Activated naive CD8-positive, alpha-beta T cell treated with anti-CD3 and anti-CD28 coated beads, Interleukin-2, amount 10 ng/mL, durations not matched to agents 7 days and 5 days (primary cell): ENCODE results near the gene MKLN1. TPM values are rescaled to one million over a fixed set of nuclear protein-coding genes. Genes with fewer than 3 reads are reported as not detected.
A peak's percentile ranks its signal among the peaks of the same experiment; 100 is the strongest.

ENCODE experiments used
- ATAC-seq: fragments of 150-1000 bp; cut with Tn5 transposase; one replicate; pipeline ENCODE4 v1.10.0; 2021; ENCODE audit warnings: low read depth, moderate library complexity
- POLR2A ChIA-PET: fragments of 350-600 bp; sonication (Branson Sonifier 250); formaldehyde crosslinking; loops from one replicate; lab custom pipeline; 2021; ENCODE audit warnings: antibody characterized with exemption; lab: Charles Lee
- DNase-seq: peaks from one replicate; pipeline ENCODE4 v3.0.0; 2021
- H3K27ac Mint-ChIP-seq: one replicate; pipeline ENCODE4 v1.8.0; 2022; ENCODE audit warnings: mild to moderate bottlenecking, mixed read lengths
- H3K27me3 Mint-ChIP-seq: one replicate; pipeline ENCODE4 v1.8.0; 2022; ENCODE audit warnings: mild to moderate bottlenecking, moderate library complexity, mixed read lengths
- H3K36me3 Mint-ChIP-seq: one replicate; pipeline ENCODE4 v1.8.0; 2021; ENCODE audit warnings: mild to moderate bottlenecking, mixed read lengths
- H3K4me1 Mint-ChIP-seq: one replicate; pipeline ENCODE4 v1.8.0; 2021; ENCODE audit warnings: mixed read lengths
- H3K4me3 Mint-ChIP-seq: one replicate; pipeline ENCODE4 v1.8.0; 2022; ENCODE audit warnings: mild to moderate bottlenecking, moderate library complexity, mixed read lengths
- H3K9me3 Mint-ChIP-seq: one replicate; pipeline ENCODE4 v1.8.0; 2021; ENCODE audit warnings: mixed read lengths
- total RNA-seq, 2 experiments: library from RNA; stranded (reverse); gene quantifications; one replicate each; pipeline ENCODE4 v1.2.3, GENCODE V29; 2021

Gene MKLN1
- total RNA-seq, 2 experiments from 2014 or later = 35.7 to 42.3 TPM

- peaks cover 37% of the 10 kb centered on the region for H3K4me1 Mint-ChIP-seq
- POLR2A ChIA-PET = no interaction called here
- H3K27ac Mint-ChIP-seq = no peak overlapping the region
Observed at GRCh38 chr7:131370523-131370968, 42.9 kb downstream of the MKLN1 start.

GRCh38 chr7:131371411-131371810 is 43.7 kb downstream of the MKLN1 start:
- POLR2A ChIA-PET = no interaction called here
- H3K9me3 Mint-ChIP-seq = peaks cover 2% of the 10 kb centered on the region
- peaks cover 33% of the 10 kb centered on the region for H3K4me1 Mint-ChIP-seq
- peaks cover 9% of the 10 kb centered on the region for H3K36me3 Mint-ChIP-seq
- no peak overlapping the region for H3K27ac Mint-ChIP-seq
- no peak for DNase-seq
- no peak for ATAC-seq
- no peak overlapping the region for H3K4me3 Mint-ChIP-seq
- no peaks in the 10 kb centered on the region for H3K27me3 Mint-ChIP-seq

More at GRCh38 chr7:131370523-131370968, 42.9 kb downstream of the MKLN1 start:
- no peak for DNase-seq
- Mint-ChIP-seq H3K4me3 (peak overlapping the region; percentile 28), H3K9me3 (peaks cover 2% of the 10 kb centered on the region), H3K27me3 (no peaks in the 10 kb centered on the region), H3K36me3 (peaks cover 9% of the 10 kb centered on the region)
- ATAC-seq = peak; percentile 73

GRCh38 chr7:131372554-131372953 is 44.9 kb downstream of the MKLN1 start:
- no peak overlapping the region for H3K4me3 Mint-ChIP-seq
- peaks cover 31% of the 10 kb centered on the region for H3K4me1 Mint-ChIP-seq

DNA sequence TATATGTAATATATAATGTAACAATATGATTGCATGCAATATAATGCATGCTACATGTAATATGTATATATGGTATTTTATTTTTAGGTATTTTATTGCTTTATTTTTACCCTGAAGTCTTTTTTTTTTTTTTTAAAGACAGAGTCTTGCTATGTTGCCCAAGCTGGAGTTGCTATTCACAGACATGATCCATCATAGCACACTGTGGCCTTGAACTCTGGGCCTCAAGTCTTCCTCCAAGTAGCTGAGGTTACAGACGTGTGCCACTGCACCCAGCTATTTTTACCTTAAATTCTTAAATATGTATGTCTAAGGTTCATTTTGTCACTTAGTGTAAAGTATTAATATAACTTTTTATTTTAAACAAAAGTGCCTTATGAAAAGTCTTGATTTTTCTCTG is 47.1 kb downstream of the MKLN1 start:
- Mint-ChIP-seq H3K36me3 (peaks cover 10% of the 10 kb centered on the region), H3K4me3 (no peak overlapping the region), H3K27ac (no peak overlapping the region), H3K4me1 (peaks cover 24% of the 10 kb centered on the region), H3K9me3 (no peaks in the 10 kb centered on the region), H3K27me3 (no peaks in the 10 kb centered on the region)
- no peak for DNase-seq
- POLR2A ChIA-PET = interaction anchor here (0.7 kb wide), 1 partner anchor 1703 kb away, joined by 4 read pairs; no protein-coding TSS in a partner anchor
- no peak for ATAC-seq

More at GRCh38 chr7:131372554-131372953, 44.9 kb downstream of the MKLN1 start:
- H3K27me3 Mint-ChIP-seq = no peaks in the 10 kb centered on the region
- no peak overlapping the region for H3K27ac Mint-ChIP-seq
- no peak for DNase-seq
- peaks cover 12% of the 10 kb centered on the region for H3K36me3 Mint-ChIP-seq
- peaks cover 2% of the 10 kb centered on the region for H3K9me3 Mint-ChIP-seq
- POLR2A ChIA-PET = no interaction called here
- ATAC-seq = no peak

DNA sequence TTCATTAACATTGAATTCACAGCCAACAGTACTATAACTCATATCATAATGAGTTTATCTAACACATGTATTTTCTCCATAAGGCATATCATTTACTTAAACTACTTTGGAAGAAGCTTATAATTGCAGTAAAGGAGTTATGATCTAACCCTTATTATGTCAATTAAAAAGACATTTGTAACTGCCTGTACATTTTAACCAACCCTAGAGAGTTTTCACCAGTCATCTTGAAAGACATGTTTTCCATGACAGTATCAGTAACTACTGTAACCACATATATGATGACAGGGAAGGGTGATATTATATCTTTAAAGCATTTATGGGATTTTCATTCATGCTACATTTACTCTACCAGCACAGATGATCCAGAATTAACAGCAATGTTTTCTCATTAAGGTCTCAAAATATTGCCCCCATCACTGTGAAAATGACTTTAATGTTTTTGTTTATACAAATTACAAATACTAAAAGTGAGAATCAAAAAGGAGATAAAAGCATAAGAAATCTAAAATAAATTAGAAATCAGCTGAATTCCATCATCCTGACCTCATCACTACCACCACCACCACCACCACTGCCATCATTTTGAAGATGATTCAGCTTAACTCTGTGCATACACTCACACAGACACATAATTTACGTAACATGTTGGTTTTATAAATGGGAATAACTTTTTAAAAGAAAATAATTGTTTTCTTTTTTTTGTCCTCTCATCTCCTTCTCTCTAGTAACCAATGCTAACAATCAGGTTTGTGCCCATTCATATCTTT is 53.6 kb downstream of the MKLN1 start:
- DNase-seq (no peak), ATAC-seq (no peak)
- POLR2A ChIA-PET = no interaction called here
- H3K27me3 Mint-ChIP-seq = no peaks in the 10 kb centered on the region
- no peak overlapping the region for H3K4me3 Mint-ChIP-seq
- H3K4me1 Mint-ChIP-seq = peaks cover 14% of the 10 kb centered on the region
- H3K9me3 Mint-ChIP-seq = no peaks in the 10 kb centered on the region
- H3K27ac Mint-ChIP-seq = no peak overlapping the region
- H3K36me3 Mint-ChIP-seq = peaks cover 31% of the 10 kb centered on the region

DNA sequence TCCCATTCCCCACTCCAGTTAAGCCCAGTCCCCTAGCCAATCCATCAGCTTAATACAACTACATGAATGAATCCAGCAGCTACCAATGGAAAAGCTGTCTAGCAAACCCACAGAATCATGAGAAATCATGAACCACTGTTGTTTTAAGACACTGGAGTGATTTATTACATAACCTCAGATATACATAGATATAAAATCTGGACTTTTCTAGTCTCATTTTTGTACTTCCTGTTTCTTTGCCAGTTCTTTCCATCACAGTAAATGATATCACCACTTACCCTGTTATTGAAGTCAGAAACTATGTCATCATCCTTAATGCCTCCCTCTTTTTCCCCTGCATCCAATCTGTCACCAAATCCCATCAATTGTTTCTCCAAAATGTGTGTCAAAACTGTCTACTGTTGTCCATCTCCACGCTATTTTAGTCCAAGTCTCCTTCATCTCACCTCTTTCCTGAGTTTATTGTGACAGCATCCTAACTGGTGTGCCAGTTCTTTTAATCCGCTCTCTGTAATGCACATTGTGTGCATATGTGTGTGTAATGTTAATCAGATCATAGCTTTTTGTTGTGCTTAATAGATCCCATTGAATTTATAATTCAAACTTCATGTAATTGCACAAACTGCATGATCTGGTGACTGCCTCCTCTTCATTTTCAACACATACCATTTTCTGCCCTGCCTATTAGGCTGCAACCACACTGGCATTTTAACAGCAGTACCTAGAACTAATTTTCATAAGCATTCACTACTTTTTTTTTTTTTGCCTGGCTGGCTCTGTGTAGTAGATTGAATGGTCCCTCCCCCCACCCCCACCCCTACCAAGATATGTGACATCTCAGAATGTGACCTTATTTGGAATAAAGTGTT is 56.0 kb downstream of the MKLN1 start:
- ATAC-seq (no peak), DNase-seq (no peak)
- Mint-ChIP-seq H3K27me3 (no peaks in the 10 kb centered on the region), H3K4me3 (no peak overlapping the region), H3K27ac (no peak overlapping the region), H3K36me3 (peaks cover 27% of the 10 kb centered on the region), H3K4me1 (peaks cover 14% of the 10 kb centered on the region), H3K9me3 (no peaks in the 10 kb centered on the region)
- POLR2A ChIA-PET = no interaction called here

DNA sequence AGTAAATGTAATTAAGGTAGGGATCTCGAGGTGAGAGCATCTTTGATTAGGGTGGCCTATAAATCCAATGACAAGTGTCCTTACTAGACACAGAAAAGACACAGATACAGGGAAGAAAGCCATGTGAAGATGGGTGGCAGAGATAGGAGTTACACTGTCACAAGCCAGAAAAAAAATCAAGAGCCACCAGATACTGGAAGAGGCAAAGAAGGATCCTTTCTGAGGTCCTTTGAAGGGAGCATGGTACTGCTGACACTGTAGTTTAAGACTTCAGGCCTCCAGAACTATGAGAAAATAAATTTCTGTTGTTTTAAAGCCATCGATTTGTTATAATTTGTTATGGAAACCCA is 56.6 kb downstream of the MKLN1 start:
- H3K36me3 Mint-ChIP-seq = peaks cover 29% of the 10 kb centered on the region
- H3K9me3 Mint-ChIP-seq = no peaks in the 10 kb centered on the region
- H3K27me3 Mint-ChIP-seq = no peaks in the 10 kb centered on the region
- ATAC-seq (no peak), DNase-seq (no peak)
- POLR2A ChIA-PET = no interaction called here
- no peak overlapping the region for H3K4me3 Mint-ChIP-seq
- peaks cover 14% of the 10 kb centered on the region for H3K4me1 Mint-ChIP-seq
- H3K27ac Mint-ChIP-seq = no peak overlapping the region

DNA sequence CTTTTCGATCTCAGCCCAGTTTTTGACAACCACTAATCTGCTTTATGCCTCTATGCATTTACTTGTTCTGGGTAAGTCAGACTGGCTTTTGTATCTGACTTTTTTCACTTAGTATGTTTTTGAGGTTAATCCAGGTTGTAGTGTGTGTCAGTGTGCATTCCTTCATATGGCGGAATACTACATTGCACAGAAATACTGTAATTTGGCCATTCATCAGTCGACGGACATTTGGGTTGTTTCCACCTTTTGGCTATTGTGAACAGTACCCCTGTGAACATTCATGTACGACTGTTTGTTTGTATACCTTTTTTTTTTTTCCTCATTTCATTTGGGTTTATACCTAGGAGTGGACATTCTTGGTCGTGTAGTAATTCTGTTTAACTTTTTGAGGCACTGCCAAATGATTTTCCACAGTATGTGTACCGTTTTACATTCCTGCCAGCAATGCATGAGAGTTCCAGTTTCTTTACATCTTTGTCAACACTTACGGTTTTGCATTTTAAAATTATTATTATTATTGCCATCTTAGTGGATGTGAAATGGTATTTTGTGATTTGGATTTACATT is 57.4 kb downstream of the MKLN1 start:
- no peaks in the 10 kb centered on the region for H3K27me3 Mint-ChIP-seq
- no peak for ATAC-seq
- no peak overlapping the region for H3K4me3 Mint-ChIP-seq
- peaks cover 14% of the 10 kb centered on the region for H3K4me1 Mint-ChIP-seq
- peaks cover 26% of the 10 kb centered on the region for H3K36me3 Mint-ChIP-seq
- POLR2A ChIA-PET = no interaction called here
- DNase-seq = no peak
- H3K9me3 Mint-ChIP-seq = no peaks in the 10 kb centered on the region
- no peak overlapping the region for H3K27ac Mint-ChIP-seq

DNA sequence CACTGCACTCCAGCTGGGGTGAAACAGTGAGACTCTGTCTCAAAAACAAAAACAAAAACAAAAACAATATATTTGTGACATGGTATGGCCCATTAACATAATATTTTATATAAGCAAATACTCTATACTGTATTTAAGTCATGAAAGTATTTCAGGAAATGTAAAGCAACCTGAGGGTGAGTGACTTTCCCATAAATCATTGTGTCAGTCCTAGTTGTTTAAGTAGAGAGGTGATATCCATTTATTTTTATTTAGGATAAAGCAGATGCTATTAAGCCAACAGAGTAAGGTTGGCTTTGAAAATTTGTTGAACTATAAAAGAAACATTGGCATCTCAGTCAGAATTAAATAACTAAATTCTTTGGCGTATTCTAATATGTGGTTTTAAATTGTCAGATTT is 60.5 kb downstream of the MKLN1 start:
- Mint-ChIP-seq H3K9me3 (no peaks in the 10 kb centered on the region), H3K4me1 (peaks cover 14% of the 10 kb centered on the region), H3K36me3 (peaks cover 21% of the 10 kb centered on the region), H3K4me3 (no peak overlapping the region), H3K27me3 (no peaks in the 10 kb centered on the region), H3K27ac (no peak overlapping the region)
- no peak for DNase-seq
- no peak for ATAC-seq
- POLR2A ChIA-PET = no interaction called here

- H3K9me3 Mint-ChIP-seq = no peaks in the 10 kb centered on the region
- H3K27ac Mint-ChIP-seq = no peak overlapping the region
- H3K4me1 Mint-ChIP-seq = peaks cover 8% of the 10 kb centered on the region
- POLR2A ChIA-PET = no interaction called here
- DNase-seq (no peak), ATAC-seq (no peak)
- H3K36me3 Mint-ChIP-seq = peaks cover 13% of the 10 kb centered on the region
- H3K4me3 Mint-ChIP-seq = no peak overlapping the region
- no peaks in the 10 kb centered on the region for H3K27me3 Mint-ChIP-seq
Observed at GRCh38 chr7:131390275-131390674, 62.6 kb downstream of the MKLN1 start.

GRCh38 chr7:131391145-131391544 is 63.5 kb downstream of the MKLN1 start:
- Mint-ChIP-seq H3K4me1 (peaks cover 7% of the 10 kb centered on the region), H3K27ac (no peak overlapping the region), H3K27me3 (no peaks in the 10 kb centered on the region), H3K9me3 (no peaks in the 10 kb centered on the region), H3K36me3 (peaks cover 12% of the 10 kb centered on the region), H3K4me3 (no peak overlapping the region)
- DNase-seq (no peak), ATAC-seq (no peak)
- POLR2A ChIA-PET = no interaction called here

- ATAC-seq (no peak), DNase-seq (no peak)
- Mint-ChIP-seq H3K27ac (no peak overlapping the region), H3K36me3 (peaks cover 51% of the 10 kb centered on the region), H3K4me1 (no peaks in the 10 kb centered on the region), H3K27me3 (no peaks in the 10 kb centered on the region), H3K9me3 (peaks cover 6% of the 10 kb centered on the region), H3K4me3 (no peak overlapping the region)
- POLR2A ChIA-PET = no interaction called here
Observed at GRCh38 chr7:131400681-131401176, 73.1 kb downstream of the MKLN1 start.

- H3K9me3 Mint-ChIP-seq = peaks cover 6% of the 10 kb centered on the region
- DNase-seq (no peak), ATAC-seq (no peak)
- no peaks in the 10 kb centered on the region for H3K4me1 Mint-ChIP-seq
- POLR2A ChIA-PET = no interaction called here
- no peaks in the 10 kb centered on the region for H3K27me3 Mint-ChIP-seq
- H3K36me3 Mint-ChIP-seq = peaks cover 51% of the 10 kb centered on the region
- no peak overlapping the region for H3K4me3 Mint-ChIP-seq
- H3K27ac Mint-ChIP-seq = no peak overlapping the region
Observed at GRCh38 chr7:131401194-131401593, 73.5 kb downstream of the MKLN1 start.
